T1000 (cell line): ENCODE results near the gene TP53I13.
A peak's percentile ranks its signal among the peaks of the same experiment; 100 is the strongest.

Experiments
- DNase-seq: peaks from one replicate; lab custom pipeline; 2025; ENCODE audit warnings: mixed read lengths; lab: John Stamatoyannopoulos, UW

TP53I13 gene

DNA sequence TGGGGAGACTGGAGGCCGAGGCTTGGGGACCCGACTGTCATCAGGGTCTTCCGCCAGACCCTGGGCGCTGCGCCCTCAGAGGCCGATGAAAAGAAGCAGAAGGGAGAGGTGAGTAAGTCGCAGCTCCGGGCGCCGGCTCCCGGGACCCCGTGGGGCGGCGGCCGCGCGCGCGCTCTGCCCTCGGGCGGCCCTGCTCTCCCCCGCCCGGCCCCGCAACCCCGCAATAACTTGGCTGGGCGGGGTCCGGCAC, 1.3 kb upstream of the TP53I13 start:
- no peak for DNase-seq

GRCh38 chr17:29567554-29568330, 759 bp upstream of the TP53I13 start:
- DNase-seq = peak; percentile 33

GRCh38 chr17:29569245-29569950, 897 bp downstream of the TP53I13 start:
- no peak for DNase-seq

DNA sequence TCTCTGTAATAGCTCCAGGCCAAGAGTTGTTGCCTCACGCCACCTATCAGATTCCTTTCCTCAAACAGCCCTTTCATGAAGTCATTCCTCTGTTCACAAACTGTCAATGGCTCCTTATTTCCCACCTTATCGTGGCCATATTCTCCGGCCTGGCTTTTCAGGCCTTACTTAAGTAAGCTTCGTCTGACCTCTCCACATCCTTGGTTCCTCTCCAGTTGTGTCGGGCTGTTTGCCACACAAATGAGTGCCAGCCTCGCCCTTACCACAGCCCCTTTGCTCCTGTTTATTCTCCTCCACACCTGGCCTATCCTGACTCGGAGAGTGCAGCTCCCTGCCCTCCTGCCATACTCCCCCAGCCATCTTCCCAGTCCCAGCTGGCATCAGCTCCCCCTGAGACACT, 2.0 kb downstream of the TP53I13 start:
- DNase-seq = no peak

DNA sequence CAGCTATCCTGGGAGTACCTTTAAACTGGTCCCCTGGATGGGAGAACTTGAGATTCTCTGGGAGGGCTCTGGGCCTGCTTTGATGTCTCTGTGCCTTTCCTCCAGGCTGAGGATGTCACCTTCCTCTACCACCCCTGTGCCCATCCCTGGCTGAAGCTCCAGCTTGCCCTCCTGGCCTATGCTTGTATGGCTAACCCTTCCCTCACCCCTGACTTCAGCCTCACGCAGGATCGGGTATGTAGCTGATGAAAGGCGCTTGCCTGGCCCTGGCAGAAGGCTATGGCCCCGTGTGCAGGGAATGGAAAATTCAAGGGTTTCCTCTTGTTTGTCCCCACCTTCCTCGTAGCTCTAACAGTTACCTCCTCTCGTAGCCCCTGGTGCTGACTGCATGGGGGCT, 3.0 kb downstream of the TP53I13 start:
- no peak for DNase-seq

DNA sequence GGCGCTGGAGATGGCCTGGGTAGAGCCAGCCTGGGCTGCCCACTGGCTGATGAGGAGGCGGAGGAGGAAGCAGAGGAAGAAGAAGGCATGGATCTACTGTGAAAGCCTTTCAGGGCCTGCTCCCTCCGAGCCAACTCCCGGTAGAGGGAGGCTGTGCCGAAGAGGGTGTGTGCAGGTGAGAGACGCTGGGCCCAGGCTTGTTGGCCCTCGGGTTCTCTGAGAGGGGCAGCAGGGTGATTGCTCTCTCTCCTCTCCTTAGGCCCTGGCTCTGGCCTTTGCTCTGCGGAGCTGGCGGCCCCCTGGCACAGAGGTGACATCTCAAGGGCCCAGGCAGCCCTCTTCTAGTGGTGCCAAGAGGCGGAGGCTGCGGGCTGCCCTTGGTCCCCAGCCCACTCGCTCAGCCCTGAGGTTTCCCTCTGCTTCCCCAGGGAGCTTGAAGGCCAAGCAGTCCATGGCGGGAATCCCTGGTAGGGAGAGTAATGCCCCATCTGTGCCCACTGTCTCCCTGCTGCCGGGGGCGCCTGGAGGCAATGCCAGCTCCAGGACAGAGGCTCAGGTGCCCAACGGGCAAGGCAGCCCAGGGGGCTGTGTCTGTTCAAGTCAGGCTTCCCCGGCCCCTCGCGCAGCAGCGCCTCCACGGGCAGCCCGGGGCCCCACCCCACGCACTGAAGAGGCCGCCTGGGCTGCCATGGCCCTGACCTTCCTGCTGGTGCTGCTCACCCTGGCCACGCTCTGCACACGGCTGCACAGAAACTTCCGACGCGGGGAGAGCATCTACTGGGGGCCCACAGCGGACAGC, 3.6 kb downstream of the TP53I13 start:
- no peak for DNase-seq

DNA sequence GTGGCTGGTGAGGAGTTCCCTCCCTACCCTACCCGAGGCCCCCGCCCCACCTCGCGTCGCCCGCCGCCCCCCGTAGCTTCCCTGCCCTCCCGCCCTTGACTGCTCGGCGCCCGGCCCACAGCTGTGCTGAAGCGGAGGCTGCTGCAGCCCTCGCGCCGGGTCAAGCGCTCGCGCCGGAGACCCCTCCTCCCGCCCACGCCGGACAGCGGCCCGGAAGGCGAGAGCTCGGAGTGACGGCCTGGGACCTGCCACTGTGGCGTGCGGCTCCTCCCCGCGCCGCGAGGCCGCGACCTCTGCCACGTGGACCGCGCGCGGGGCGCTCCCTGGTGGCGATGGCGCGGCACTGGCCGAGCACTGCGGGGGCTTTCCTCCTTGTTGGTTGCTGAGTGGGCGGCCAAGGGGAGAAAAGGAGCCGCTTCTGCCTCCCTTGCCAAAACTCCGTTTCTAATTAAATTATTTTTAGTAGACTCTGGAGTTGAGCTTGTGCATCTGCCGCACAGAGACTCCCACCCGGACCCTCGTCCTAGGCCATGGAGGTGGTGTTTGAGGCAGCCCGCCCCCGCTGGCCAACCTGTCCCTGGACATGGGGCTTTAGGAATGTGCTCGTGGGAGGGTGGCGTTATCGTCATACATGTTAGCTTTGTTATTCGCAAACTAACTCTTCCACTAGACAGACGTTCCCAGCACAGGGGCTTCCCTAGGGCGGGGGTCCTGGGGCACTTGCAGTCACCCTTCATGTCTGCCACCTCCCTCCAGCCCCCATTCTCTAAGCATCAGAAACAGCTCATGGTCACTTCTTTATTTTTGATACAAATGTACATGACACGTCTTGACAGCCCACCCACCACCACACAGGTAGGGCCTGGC, 4.4 kb downstream of the TP53I13 start:
- no peak for DNase-seq

DNA sequence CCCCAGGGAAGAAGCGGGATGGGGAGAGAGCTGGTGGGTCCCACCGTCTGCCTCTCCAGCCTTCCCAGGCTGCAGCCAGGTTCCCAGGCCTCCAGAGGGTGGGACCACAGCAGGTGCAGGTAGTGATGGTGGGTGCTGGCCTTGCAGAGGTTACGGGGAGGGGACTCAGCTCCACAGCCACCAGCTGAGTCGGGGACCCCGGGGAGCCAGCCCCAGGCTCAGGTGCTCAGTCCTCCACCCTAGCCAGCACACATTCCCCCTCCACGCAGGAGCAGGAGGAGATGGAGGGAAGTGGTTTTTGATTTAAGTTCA, 5.0 kb downstream of the TP53I13 start:
- no peak for DNase-seq

DNA sequence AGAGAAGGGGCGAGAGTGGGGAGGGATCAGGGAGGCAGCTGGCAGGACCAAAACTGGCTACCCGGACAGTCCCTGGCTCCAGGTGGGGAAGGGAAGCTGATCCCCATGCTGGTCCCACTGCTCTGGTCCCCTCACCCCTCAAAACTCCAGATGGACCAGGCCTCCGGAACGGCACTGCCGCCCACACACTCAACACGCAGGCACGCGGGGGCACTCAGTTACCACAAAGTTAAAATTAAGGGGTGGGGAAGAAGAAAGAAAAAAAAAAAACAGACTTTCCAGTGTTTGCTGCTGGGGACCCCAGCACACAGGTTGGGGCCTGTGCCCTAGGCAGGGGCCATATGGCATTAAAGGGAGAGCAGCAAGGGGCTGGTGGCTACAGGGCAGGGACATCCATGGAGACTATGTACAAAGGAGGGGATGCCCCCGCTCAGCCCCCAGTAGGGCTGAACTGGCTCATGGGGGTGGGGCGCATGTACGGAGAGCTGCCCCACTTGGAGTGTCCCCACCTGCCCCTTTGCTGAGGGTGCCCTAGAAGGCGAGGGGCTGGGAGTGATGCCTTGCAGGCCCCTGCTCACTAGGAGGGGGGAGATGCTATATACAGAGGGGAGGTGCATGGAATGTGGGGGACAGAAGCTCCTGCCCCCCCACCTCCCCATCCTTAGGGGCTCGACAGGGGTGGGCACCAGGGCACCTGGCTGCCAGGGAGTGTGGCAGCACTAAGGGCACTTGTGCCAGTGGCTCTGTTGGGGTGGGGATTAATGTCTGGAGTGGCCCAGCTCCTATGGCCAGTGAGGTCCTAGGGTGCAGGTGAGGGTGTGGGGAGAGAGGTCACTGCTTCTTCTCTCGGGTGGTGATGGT, 5.6 kb downstream of the TP53I13 start:
- no peak for DNase-seq

DNA sequence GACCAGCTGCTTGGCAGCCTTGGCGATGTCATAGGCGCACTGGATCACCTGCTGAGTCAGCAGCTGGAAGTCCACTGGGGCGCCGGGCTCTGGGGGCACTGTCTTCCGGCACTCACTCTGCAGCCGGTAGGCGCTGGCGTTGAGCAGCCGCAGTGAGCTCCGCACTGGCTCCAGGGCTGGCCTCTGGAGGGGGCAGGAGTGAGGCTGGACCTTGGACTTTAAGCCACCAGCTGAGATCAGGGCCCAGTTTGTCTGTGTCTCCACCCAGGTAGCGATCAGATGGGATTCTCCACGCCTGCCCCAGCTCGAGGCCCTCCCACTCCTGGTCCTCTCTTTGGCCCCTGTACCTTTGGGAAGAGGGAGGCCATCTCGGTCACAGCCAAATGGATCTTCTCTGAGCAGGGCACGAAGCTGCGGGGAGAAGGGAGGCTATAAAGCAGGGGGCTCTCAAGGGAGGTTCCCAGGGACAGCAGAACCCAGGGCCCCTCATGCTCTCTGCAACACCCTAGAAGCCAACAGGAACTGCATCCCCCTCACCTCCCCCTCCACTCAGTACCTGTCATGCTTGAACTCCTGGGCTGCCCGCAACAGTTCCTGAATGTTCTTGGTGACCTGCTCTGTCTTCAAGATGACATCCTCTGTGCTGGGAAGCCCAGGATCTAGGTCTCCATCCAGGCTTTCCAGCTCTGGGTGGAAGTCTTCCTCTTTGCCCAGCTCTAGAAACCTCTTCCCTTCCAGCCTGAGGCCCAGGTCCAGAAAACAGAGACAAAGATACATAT, 6.4 kb downstream of the TP53I13 start:
- DNase-seq = no peak

DNA sequence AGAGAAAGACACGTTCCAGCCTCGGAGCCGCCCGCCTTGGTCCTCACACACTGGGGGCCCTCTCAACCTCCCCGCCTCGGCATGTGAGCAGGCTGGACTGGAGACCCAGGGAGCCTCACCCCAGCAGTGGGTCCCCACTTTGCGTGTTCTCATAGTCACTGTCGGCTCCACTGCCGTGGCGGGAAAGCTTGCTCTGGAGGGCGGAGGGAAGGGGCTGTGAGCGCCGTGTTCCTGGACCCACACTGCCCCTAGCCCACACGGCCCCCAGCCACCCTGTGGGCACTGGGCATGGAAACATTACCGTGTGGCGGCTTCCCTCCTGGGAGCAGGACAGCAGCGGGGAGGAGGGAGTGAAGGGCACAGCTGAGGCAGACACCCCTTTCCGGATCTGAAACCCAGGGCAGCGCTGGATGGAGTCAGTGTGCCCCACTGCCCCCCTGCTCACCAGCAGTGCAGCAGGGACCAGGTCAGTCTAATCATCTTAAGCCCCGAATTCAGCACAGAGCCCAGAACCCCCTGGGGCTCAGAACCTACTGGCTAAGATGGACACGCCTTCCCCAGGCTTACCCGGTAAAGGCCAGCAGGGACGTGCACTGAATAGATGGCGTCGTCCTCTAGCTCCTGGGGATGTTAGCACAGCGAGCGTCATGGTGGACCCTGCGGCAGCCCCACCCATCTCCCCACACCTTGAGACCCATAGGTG, 7.2 kb downstream of the TP53I13 start:
- DNase-seq = no peak

- DNase-seq = no peak
These were observed 7.9 kb downstream of the TP53I13 start for GRCh38 chr17:29576214-29577000.

GRCh38 chr17:29577001-29577370, 8.5 kb downstream of the TP53I13 start:
- DNase-seq = no peak

GRCh38 chr17:29577385-29578211, 9.1 kb downstream of the TP53I13 start:
- DNase-seq = no peak

GRCh38 chr17:29578626-29579485, 10.4 kb downstream of the TP53I13 start:
- no peak for DNase-seq

- DNase-seq = peak; percentile 75
These were observed 11.6 kb downstream of the TP53I13 start for GRCh38 chr17:29579866-29580771.
